Liver (tissue), 10 donors: ENCODE results near the gene PKD2L1. TPM values are rescaled to one million over a fixed set of nuclear protein-coding genes. Genes with fewer than 3 reads are reported as not detected.

ENCODE experiments used
- DNase-seq: peaks from one replicate; pipeline ENCODE4 v3.0.0-alpha.2; 2017; ENCODE audit warnings: low spot score
- H3K27ac ChIP-seq, 2 donors: one replicate each; pipeline ENCODE4 v1.7.0; 2013; ENCODE audit warnings: inconsistent platforms in 2 of 2, low read length in 2 of 2, control low read depth in 1 of 2, low read depth in 1 of 2, mild to moderate bottlenecking in 1 of 2
- H3K27me3 ChIP-seq, 4 donors: one replicate each; pipeline versions ENCODE4 v1.6.1 to v1.7.0; 2013; ENCODE audit warnings: low read length in 3 of 4, inconsistent platforms in 1 of 4, mild to moderate bottlenecking in 1 of 4, moderate library complexity in 1 of 4; ENCODE audit not compliant: control insufficient read depth in 4 of 4, insufficient read depth in 4 of 4
- H3K36me3 ChIP-seq, 4 donors: one replicate each; pipeline versions ENCODE4 v1.6.1 to v1.7.0; 2013; ENCODE audit warnings: low read length in 3 of 4, mild to moderate bottlenecking in 3 of 4, low read depth in 1 of 4, moderate library complexity in 1 of 4; ENCODE audit not compliant: control insufficient read depth in 4 of 4, insufficient read depth in 3 of 4
- H3K4me1 ChIP-seq, 4 donors: one replicate each; pipeline versions ENCODE4 v1.6.1 to v1.7.0; 2013; ENCODE audit warnings: low read length in 3 of 4, mild to moderate bottlenecking in 3 of 4, moderate library complexity in 1 of 4; ENCODE audit not compliant: control insufficient read depth in 4 of 4, insufficient read depth in 4 of 4
- H3K4me3 ChIP-seq, 3 donors: one replicate each; pipeline versions ENCODE4 v1.6.1 to v1.7.0; 2013; ENCODE audit warnings: low read length in 3 of 3, control low read depth in 1 of 3, low read depth in 1 of 3, mild to moderate bottlenecking in 1 of 3
- H3K9ac ChIP-seq, 2 donors: one replicate each; pipeline ENCODE4 v1.7.0; 2013; ENCODE audit warnings: low read length in 2 of 2, mild to moderate bottlenecking in 2 of 2, moderate library complexity in 2 of 2, control low read depth in 1 of 2, low read depth in 1 of 2
- H3K9me3 ChIP-seq, 4 donors: one replicate each; pipeline versions ENCODE4 v1.6.1 to v1.7.0; 2013; ENCODE audit warnings: low read length in 3 of 4; ENCODE audit not compliant: control insufficient read depth in 4 of 4
- EGR1 ChIP-seq, 2 donors: IDR thresholded peaks; 2 replicates each; pipeline ENCODE4 v1.6.1; 2016 to 2018; ENCODE audit warnings: antibody characterized with exemption in 2 of 2, low read depth in 2 of 2
- FOXA1 ChIP-seq: IDR thresholded peaks from 2 replicates; pipeline ENCODE4 v1.6.1; 2016; ENCODE audit warnings: antibody characterized with exemption
- FOXA2 ChIP-seq: IDR thresholded peaks from 2 replicates; pipeline ENCODE4 v1.6.1; 2016; ENCODE audit warnings: antibody characterized with exemption
- HNF4A ChIP-seq, 2 donors: conservative IDR thresholded peaks; 2 replicates each; pipeline ENCODE4 v1.6.1; 2016; ENCODE audit warnings: antibody characterized with exemption in 2 of 2, mild to moderate bottlenecking in 2 of 2
- HNF4G ChIP-seq: IDR thresholded peaks from 2 replicates; pipeline ENCODE4 v1.6.1; 2016; ENCODE audit warnings: antibody characterized with exemption
- JUND ChIP-seq, 2 donors: IDR thresholded peaks; 2 replicates each; pipeline ENCODE4 v1.6.1; 2016; ENCODE audit warnings: antibody characterized with exemption in 2 of 2
- NR2F2 ChIP-seq: IDR thresholded peaks from 2 replicates; pipeline ENCODE4 v1.6.1; 2016; ENCODE audit warnings: antibody characterized with exemption
- RXRA ChIP-seq, 2 donors: IDR thresholded peaks; 2 replicates each; pipeline ENCODE4 v1.6.1; 2017 to 2018; ENCODE audit warnings: antibody characterized with exemption in 2 of 2, mild to moderate bottlenecking in 1 of 2
- SP1 ChIP-seq: IDR thresholded peaks from 2 replicates; pipeline ENCODE4 v1.6.1; 2018; ENCODE audit warnings: antibody characterized with exemption, mild to moderate bottlenecking
- TAF1 ChIP-seq: conservative IDR thresholded peaks from 2 replicates; pipeline ENCODE4 v1.6.1; 2016; ENCODE audit warnings: antibody characterized with exemption, mild to moderate bottlenecking
- YY1 ChIP-seq: IDR thresholded peaks from 2 replicates; pipeline ENCODE4 v1.6.1; 2016; ENCODE audit warnings: antibody characterized with exemption, mild to moderate bottlenecking
- WGBS: extraction: QIAGEN DNeasy Blood & Tissue Kit; methylation state at CpG from one replicate; pipeline ENCODE4 v1.1.7; 2013; 5-methylcytosine and 5-hydroxymethylcytosine counted together
- polyA plus RNA-seq, 2 donors: library from polyadenylated mRNA; stranded (reverse) in 1 of 2; unstranded in 1 of 2; fragments of 200-250 nt in 1 of 2; fragments of >200 nt in 1 of 2; fragmentation: Nextera tagmentation in 1 of 2; extraction: Ambion mirVana in 1 of 2; gene quantifications; one replicate each; pipeline versions ENCODE4 v1.2.1 to v1.2.3, GENCODE V29; 2013 to 2015
- small RNA-seq: library from RNA; depleted of rRNA; stranded (forward); fragments of <200 nt; gene quantifications from one replicate; pipeline ENCODE3, GENCODE V24; 2014
- total RNA-seq, 2 donors: library from RNA; depleted of rRNA; stranded (reverse); fragments of >200 nt; gene quantifications; one replicate each; pipeline ENCODE4 v1.2.3, GENCODE V29; 2014
- TF ChIP-seq, protein P1 (sequence below): fragments of 150-350 bp; IDR thresholded peaks from 2 replicates; pipeline ENCODE4 v1.5.1; 2017; ENCODE audit warnings: improper control_type of control experiment, low read depth, low read length; ENCODE audit not compliant: missing input control
- TF ChIP-seq, protein P2 (sequence below): IDR thresholded peaks from 2 replicates; pipeline ENCODE4 v1.6.1; 2016; ENCODE audit warnings: antibody characterized with exemption
- TF ChIP-seq, protein P3 (sequence below): IDR thresholded peaks from 2 replicates; pipeline ENCODE4 v1.6.1; 2016; ENCODE audit warnings: antibody characterized with exemption
- TF ChIP-seq, protein P4 (sequence below): IDR thresholded peaks from 2 replicates; pipeline ENCODE4 v1.6.1; 2016; ENCODE audit warnings: antibody characterized with exemption, mild to moderate bottlenecking
- donor health status: healthy.
- donor health status: healthy.
- donor health status: healthy.
- donor health status: healthy.
- donor health status: healthy.

Gene PKD2L1
- total and polyA plus RNA-seq, 4 donors: 0.06 to 0.15 (median 0.11) TPM

DNA sequence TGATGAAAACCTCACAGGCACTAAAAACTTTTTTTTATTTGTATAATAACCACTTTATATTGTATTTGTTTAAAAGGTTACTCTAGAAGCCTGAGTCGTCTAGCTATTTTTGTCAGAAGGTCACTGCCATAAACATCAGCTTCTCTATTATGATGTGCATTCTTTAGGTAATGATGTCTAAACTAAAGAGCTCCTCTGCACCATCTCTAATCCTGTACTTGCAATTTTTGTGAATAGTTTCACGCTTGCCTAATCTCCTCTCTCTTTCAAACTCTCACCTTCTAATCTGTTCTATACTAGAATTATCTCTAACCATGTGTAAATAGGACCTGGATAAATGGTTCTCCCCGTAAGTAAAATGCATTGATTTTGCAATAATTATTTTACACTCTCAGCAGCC, 90.2 kb downstream of the PKD2L1 start (continued):
- TF ChIP-seq, protein P1, sequence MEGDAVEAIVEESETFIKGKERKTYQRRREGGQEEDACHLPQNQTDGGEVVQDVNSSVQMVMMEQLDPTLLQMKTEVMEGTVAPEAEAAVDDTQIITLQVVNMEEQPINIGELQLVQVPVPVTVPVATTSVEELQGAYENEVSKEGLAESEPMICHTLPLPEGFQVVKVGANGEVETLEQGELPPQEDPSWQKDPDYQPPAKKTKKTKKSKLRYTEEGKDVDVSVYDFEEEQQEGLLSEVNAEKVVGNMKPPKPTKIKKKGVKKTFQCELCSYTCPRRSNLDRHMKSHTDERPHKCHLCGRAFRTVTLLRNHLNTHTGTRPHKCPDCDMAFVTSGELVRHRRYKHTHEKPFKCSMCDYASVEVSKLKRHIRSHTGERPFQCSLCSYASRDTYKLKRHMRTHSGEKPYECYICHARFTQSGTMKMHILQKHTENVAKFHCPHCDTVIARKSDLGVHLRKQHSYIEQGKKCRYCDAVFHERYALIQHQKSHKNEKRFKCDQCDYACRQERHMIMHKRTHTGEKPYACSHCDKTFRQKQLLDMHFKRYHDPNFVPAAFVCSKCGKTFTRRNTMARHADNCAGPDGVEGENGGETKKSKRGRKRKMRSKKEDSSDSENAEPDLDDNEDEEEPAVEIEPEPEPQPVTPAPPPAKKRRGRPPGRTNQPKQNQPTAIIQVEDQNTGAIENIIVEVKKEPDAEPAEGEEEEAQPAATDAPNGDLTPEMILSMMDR: no peak

DNA sequence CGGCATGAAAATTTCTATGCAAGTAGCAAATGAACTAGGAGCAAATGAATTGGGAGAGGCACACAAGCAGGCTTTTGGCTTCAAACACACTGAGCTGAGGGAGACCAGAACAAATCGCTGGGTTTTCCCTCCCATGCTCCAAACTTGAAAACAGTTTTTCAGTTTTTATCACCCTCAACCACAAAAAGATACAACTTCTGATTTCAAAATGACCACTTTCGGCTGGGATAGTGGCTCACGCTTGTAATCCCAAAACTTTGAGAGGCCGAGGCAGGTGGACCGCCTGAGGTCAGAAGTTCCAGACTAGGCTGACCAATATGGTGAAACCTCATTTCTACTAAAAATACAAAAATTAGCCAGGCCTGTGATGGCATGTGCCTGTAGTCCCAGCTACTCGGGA, 91.6 kb downstream of the PKD2L1 start:
- Histone ChIP-seq H3K36me3 (peaks cover 7 to 48% (median 22%) of the 10 kb centered on the region in 4 donors), H3K4me1 (no peaks in the 10 kb centered on the region), H3K27me3 (no peaks in the 10 kb centered on the region), H3K4me3 (no peak overlapping the region), H3K27ac (no peak overlapping the region), H3K9ac (no peak overlapping the region), H3K9me3 (no peaks in the 10 kb centered on the region)
- TF ChIP-seq, protein P2, sequence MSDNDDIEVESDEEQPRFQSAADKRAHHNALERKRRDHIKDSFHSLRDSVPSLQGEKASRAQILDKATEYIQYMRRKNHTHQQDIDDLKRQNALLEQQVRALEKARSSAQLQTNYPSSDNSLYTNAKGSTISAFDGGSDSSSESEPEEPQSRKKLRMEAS: no peak
- no peak for TF ChIP-seq SP1
- TF ChIP-seq HNF4A (conservative IDR thresholded peaks at IDR 0.05): no peak
- no peak for TF ChIP-seq NR2F2
- no peak for TF ChIP-seq RXRA (IDR thresholded peaks at IDR 0.05)
- no peak for TF ChIP-seq EGR1 (IDR thresholded peaks at IDR 0.05; ENCODE audit: low read depth in 2 of 2)
- no peak for TF ChIP-seq TAF1
- no peak for TF ChIP-seq FOXA2
- TF ChIP-seq FOXA1: no peak
- TF ChIP-seq, protein P3, sequence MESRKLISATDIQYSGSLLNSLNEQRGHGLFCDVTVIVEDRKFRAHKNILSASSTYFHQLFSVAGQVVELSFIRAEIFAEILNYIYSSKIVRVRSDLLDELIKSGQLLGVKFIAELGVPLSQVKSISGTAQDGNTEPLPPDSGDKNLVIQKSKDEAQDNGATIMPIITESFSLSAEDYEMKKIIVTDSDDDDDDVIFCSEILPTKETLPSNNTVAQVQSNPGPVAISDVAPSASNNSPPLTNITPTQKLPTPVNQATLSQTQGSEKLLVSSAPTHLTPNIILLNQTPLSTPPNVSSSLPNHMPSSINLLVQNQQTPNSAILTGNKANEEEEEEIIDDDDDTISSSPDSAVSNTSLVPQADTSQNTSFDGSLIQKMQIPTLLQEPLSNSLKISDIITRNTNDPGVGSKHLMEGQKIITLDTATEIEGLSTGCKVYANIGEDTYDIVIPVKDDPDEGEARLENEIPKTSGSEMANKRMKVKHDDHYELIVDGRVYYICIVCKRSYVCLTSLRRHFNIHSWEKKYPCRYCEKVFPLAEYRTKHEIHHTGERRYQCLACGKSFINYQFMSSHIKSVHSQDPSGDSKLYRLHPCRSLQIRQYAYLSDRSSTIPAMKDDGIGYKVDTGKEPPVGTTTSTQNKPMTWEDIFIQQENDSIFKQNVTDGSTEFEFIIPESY: no peak
- TF ChIP-seq, protein P4, sequence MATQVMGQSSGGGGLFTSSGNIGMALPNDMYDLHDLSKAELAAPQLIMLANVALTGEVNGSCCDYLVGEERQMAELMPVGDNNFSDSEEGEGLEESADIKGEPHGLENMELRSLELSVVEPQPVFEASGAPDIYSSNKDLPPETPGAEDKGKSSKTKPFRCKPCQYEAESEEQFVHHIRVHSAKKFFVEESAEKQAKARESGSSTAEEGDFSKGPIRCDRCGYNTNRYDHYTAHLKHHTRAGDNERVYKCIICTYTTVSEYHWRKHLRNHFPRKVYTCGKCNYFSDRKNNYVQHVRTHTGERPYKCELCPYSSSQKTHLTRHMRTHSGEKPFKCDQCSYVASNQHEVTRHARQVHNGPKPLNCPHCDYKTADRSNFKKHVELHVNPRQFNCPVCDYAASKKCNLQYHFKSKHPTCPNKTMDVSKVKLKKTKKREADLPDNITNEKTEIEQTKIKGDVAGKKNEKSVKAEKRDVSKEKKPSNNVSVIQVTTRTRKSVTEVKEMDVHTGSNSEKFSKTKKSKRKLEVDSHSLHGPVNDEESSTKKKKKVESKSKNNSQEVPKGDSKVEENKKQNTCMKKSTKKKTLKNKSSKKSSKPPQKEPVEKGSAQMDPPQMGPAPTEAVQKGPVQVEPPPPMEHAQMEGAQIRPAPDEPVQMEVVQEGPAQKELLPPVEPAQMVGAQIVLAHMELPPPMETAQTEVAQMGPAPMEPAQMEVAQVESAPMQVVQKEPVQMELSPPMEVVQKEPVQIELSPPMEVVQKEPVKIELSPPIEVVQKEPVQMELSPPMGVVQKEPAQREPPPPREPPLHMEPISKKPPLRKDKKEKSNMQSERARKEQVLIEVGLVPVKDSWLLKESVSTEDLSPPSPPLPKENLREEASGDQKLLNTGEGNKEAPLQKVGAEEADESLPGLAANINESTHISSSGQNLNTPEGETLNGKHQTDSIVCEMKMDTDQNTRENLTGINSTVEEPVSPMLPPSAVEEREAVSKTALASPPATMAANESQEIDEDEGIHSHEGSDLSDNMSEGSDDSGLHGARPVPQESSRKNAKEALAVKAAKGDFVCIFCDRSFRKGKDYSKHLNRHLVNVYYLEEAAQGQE: no peak
- TF ChIP-seq YY1: no peak
- no peak for TF ChIP-seq HNF4G
- TF ChIP-seq JUND (IDR thresholded peaks at IDR 0.05): no peak
- no peak for DNase-seq
- WGBS: 95% methylated on average over 7 of the region's 7 CpGs

Small RNAs within 50 kb of the gene (small RNA-seq; reads per million reads assigned to genes)
- gene RNU6-422P: not detected

Other genes starting within 250 kb of the PKD2L1 start
- 100 to 1,000 TPM in 1 of 2 donors, 10 to 100 TPM in 1; 95.7 to 119 TPM for gene CPN1, start 248.4 kb downstream of the PKD2L1 start, total RNA-seq
- 10 to 100 TPM; 30.4 to 97.8 TPM for gene CPN1, start 248.4 kb downstream of the PKD2L1 start, polyA plus RNA-seq
- 10 to 100 TPM; 73.9 to 85.4 TPM for gene ERLIN1, start 144.2 kb downstream of the PKD2L1 start, total RNA-seq
- 10 to 100 TPM; 21.7 to 66.2 TPM for gene ERLIN1, start 144.2 kb downstream of the PKD2L1 start, polyA plus RNA-seq
- gene CHUK, start 100.6 kb downstream of the PKD2L1 start, total RNA-seq: 10 to 100 TPM; 18.3 to 25.9 TPM
- gene CHUK, start 100.6 kb downstream of the PKD2L1 start, polyA plus RNA-seq: 1 to 10 TPM; 7.7 to 10.0 TPM
- 10 to 100 TPM; 10.2 to 15.7 TPM for gene CWF19L1, start 62.6 kb downstream of the PKD2L1 start, total RNA-seq
- 1 to 10 TPM; 5.3 to 5.9 TPM for gene CWF19L1, start 62.6 kb downstream of the PKD2L1 start, polyA plus RNA-seq
- gene BLOC1S2, start 43.5 kb downstream of the PKD2L1 start, total RNA-seq: 10 to 100 TPM; 10.7 to 25.5 TPM
- gene BLOC1S2, start 43.5 kb downstream of the PKD2L1 start, polyA plus RNA-seq: 10 to 100 TPM; 18.9 to 25.2 TPM
- gene SCD, start 17.0 kb upstream of the PKD2L1 start, total RNA-seq: 1,000 to 10,000 TPM in 1 of 2 donors, 100 to 1,000 TPM in 1; 130 to 1,255 TPM
- gene SCD, start 17.0 kb upstream of the PKD2L1 start, polyA plus RNA-seq: 100 to 1,000 TPM in 1 of 2 donors, 10 to 100 TPM in 1; 43.4 to 338 TPM
- gene WNT8B, start 132.8 kb upstream of the PKD2L1 start, total RNA-seq: not detected
- not detected for gene WNT8B, start 132.8 kb upstream of the PKD2L1 start, polyA plus RNA-seq
- gene SEC31B, start 189.6 kb upstream of the PKD2L1 start, total RNA-seq: 1 to 10 TPM; 1.3 to 5.9 TPM
- gene SEC31B, start 189.6 kb upstream of the PKD2L1 start, polyA plus RNA-seq: 1 to 10 TPM; 1.7 to 6.6 TPM
- gene NDUFB8, start 199.6 kb upstream of the PKD2L1 start, total RNA-seq: 100 to 1,000 TPM in 1 of 2 donors, 10 to 100 TPM in 1; 72.4 to 142 TPM
- 100 to 1,000 TPM; 256 to 297 TPM for gene NDUFB8, start 199.6 kb upstream of the PKD2L1 start, polyA plus RNA-seq
- 10 to 100 TPM; 10.1 to 10.7 TPM for gene HIF1AN, start 205.7 kb upstream of the PKD2L1 start, total RNA-seq
- 1 to 10 TPM; 4.6 to 4.8 TPM for gene HIF1AN, start 205.7 kb upstream of the PKD2L1 start, polyA plus RNA-seq